NCI-H510A treated with DMSO at 0.1 percent for 48 hours (cell line): ENCODE results near the gene GSTA4.
"Not testable (repeated sequence)": the region's sequence is repeated elsewhere in the genome, so short reads cannot be mapped to it uniquely, and the experiment has no call there.

Experiments
- DNase-seq: peaks from one replicate; lab custom pipeline; 2025; lab: John Stamatoyannopoulos, UW

Gene GSTA4

GRCh38 chr6:52975580-52975979 is 19.5 kb downstream of the GSTA4 start:
- no peak for DNase-seq

- no peak for DNase-seq
Measured at GRCh38 chr6:52972989-52973388, 22.1 kb downstream of the GSTA4 start.

GRCh38 chr6:52969359-52969758 is 25.7 kb downstream of the GSTA4 start:
- no peak for DNase-seq

DNA sequence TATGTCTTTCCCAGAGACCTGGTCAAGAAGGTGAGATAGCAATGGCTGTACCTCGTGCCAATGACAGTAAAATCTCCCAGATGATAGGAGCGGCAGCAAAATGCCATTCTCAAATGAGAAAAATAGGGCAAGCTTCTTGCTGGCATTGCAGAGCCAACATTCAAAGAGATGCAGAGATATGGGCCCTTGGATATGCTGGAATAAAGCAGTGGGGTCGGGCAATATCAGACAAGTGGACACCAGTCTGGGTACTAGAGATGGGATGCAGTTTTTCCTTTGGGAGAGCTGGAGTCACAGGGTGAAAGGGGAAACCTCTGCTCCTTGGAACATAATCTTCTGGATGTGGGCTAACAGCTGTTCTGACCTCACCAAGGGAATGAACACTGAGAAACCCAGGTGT is 29.0 kb downstream of the GSTA4 start:
- no peak for DNase-seq

DNA sequence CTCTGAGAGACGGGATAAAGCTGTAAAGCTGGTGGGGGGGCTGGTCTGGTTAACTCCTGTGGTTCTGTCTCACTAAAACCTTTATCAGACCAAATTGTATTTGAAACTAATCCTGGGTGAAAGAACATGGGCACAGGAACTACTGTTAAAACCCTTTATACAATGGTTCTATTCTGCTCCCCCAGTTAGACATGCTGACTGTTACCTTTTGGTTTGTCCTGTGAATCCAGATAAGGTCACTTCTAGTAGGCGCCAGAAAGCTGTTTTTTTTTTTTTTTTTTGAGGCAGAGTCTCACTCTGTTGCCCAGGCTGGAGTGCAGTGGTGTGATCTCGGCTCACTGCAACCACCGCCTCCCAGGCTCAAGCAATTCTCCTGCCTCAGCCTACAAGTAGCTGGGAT is 29.7 kb downstream of the GSTA4 start:
- no peak for DNase-seq

DNA sequence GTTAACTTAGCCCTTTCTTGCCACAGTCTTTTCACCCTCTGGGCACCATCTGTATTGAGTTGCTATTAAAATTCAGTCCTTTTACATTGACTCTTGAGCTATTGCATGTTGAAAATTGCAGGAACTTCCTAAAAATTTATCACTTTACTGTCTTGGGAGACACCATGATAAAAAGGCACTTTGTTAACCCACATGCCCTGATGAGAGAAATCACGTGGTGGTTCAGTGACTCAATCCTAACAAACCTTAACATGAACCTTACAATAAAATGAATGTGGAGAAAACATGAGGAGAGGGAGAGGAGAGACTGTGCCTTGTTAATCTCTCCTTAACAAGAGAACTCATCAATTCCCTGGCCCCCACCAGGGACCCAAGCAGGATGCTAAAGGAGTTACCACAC is 30.8 kb downstream of the GSTA4 start:
- no peak for DNase-seq

- no peak for DNase-seq
Measured at GRCh38 chr6:52962701-52963100, 32.4 kb downstream of the GSTA4 start.

DNA sequence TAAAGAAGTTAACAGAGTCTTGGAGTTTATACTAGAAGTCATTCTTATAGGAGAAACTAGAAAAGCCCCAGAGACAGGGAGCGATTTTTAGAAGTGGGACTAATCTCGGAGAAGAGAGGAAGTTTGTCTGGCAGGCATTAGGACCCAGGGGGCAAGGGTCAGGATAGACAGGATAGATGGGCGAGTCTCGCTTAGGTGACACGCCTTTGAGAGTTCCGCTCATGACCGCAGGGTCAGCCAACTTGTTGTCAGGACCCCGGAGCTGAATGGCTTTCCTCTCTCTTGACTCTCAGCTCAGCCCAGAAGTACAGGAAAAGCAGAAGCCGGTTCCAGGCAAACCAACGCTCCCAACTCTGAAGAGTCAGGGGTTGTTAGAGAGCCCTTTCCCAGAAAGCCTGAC is 34.1 kb downstream of the GSTA4 start:
- DNase-seq = not testable (repeated sequence)

- DNase-seq = not testable (repeated sequence)
Measured at GRCh38 chr6:52960211-52960610, 34.9 kb downstream of the GSTA4 start.

- no peak for DNase-seq
Measured at GRCh38 chr6:52958546-52959255, 36.4 kb downstream of the GSTA4 start.

DNA sequence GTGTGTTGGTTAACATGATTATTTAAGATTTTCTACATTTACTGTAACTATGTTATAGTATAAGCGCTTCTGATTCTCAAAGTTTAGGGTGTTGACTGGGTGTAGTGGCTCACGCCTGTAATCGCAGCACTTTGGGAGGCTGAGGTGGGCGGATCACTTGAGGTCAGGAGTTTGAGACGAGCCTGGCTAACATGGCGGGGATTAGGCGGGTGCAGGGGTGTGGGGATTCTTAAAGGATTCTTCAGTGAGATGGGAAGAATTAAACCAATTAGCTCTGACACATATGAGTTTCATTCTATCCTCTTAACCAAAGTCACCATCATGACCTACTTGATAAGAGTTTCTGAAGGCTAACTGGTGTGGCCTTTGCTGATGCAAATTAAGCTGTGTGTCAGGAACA is 39.2 kb downstream of the GSTA4 start:
- DNase-seq = no peak

GRCh38 chr6:52953911-52954839 is 40.9 kb downstream of the GSTA4 start:
- no peak for DNase-seq

DNA sequence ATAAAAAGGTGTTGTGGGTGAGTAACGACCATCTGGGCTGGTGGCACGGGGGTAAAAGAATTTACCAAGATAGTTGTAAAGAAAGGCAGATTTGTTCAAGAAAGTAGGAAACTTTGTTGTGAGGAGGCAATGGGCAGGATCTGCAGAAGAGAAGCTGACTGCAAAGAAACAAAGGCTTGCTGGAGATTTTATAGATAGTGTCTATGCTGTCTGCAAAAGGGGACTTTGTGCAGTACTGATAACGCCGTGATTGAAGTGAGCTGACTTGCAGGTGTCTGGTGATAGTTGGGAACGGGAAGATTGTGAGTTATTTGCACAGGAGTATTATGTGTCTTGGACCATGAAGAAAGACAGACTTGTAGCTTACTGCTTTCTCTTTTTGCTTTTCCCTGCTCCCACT is 48.8 kb downstream of the GSTA4 start:
- no peak for DNase-seq

GRCh38 chr6:52942821-52943220 is 52.3 kb downstream of the GSTA4 start:
- DNase-seq = not testable (repeated sequence)

GRCh38 chr6:52942221-52942620 is 52.9 kb downstream of the GSTA4 start:
- DNase-seq = no peak

DNA sequence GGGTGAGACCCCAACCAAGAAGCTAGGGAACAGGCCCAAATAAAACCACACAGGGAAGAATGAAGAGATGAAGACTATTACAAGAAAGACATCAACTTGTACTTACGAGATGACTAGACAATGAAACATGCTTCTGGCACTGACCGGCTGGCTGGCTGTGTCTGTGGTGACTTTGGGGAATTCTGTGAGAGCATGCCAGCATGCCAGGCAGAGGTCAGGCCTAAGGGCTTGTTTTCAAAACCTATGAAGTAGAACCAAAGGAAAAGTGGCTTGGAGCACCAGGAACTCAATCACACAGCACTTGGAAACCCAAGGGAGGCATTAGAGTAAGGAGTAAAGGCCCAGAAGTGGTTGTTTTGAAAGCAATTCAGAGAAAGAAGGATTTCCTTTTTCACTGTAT is 57.2 kb downstream of the GSTA4 start:
- DNase-seq = no peak

DNA sequence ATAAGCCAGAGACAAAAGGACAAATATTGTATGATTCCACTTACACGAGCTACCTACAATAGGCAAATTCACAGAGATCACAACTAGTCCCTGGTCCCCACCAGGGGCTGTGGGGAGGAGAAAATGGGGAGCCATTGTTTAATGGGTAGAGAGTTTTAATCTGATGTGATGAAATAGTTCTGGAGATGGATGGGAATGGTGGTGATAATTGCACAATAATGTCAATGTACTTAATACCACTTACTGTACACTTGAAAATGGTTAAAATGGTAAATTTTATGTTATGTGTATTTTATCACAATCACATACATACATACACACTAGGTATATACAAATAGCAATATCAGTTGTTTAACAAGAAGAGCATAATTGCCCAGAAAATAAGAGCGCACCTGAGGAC is 61.3 kb downstream of the GSTA4 start:
- no peak for DNase-seq

DNA sequence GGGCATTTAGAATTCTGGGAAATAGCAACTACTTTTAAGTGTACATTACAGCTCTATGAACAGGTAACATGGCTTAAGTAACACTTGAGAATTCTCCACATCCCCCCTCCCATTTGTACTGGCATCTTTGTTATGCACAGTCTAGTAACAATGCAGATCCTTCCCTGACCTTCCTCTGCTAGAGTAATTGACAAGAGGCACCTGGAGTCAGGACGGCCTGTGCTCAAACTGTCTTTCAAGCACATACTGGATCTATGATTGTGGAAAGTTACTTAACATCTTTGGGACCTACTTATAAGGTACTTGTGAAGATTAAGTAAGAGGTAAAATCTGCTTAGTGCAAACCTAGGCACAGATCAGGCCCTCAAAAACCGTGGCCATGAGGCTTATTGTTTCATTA is 63.7 kb downstream of the GSTA4 start:
- DNase-seq = no peak

GRCh38 chr6:52929321-52930164 is 65.5 kb downstream of the GSTA4 start:
- peak; percentile 35 for DNase-seq
